Kidney epithelial cell (primary cell): Measurements from ENCODE around the gene SFSWAP. TPM values are rescaled to one million over a fixed set of nuclear protein-coding genes. Genes with fewer than 3 reads are reported as not detected.
"Not testable (repeated sequence)": the region's sequence is repeated elsewhere in the genome, so short reads cannot be mapped to it uniquely, and the experiment has no call there.

Experiments used
- DNase-seq: peaks from one replicate; pipeline ENCODE4 v3.0.0-alpha.2; 2010; ENCODE audit warnings: low read depth
- H3K27me3 ChIP-seq: 2 replicates; pipeline ENCODE4 v1.6.0; 2011; ENCODE audit warnings: low read length; ENCODE audit not compliant: control insufficient read depth, insufficient read depth
- H3K36me3 ChIP-seq: 2 replicates; pipeline ENCODE4 v1.5.1; 2011; ENCODE audit warnings: low read length; ENCODE audit not compliant: control insufficient read depth, insufficient read depth
- H3K4me3 ChIP-seq: 2 replicates; pipeline ENCODE4 v1.5.1; 2011; ENCODE audit warnings: low read depth, mild to moderate bottlenecking, control low read depth, low read length
- CTCF ChIP-seq: IDR thresholded peaks from 2 replicates; pipeline ENCODE4 v1.5.1; 2011; ENCODE audit warnings: mild to moderate bottlenecking, moderate library complexity, low read length, control low read depth, inconsistent platforms; ENCODE audit not compliant: insufficient read depth, poor library complexity, severe bottlenecking
- total RNA-seq: library from RNA; depleted of rRNA; stranded (reverse); fragments of >200 nt; gene quantifications from 2 replicates; pipeline ENCODE4 v1.2.3, GENCODE V29; 2015

The SFSWAP gene
- total RNA-seq, 1 donor from 2014 or later, result 27.7 TPM

GRCh38 chr12:131775392-131776236 lies 64.7 kb downstream of the SFSWAP start:
- H3K36me3 ChIP-seq, result peaks cover 2% of the 10 kb centered on the region
- H3K4me3 ChIP-seq, result no peak overlapping the region
- DNase-seq, result no peak

GRCh38 chr12:131776237-131776889 lies 65.5 kb downstream of the SFSWAP start:
- Histone ChIP-seq H3K4me3 (no peak overlapping the region), H3K36me3 (peaks cover 2% of the 10 kb centered on the region), H3K27me3 (no peaks in the 10 kb centered on the region)
- no peak for DNase-seq
- TF ChIP-seq CTCF, result no peak

More at GRCh38 chr12:131775392-131776236, 64.7 kb downstream of the SFSWAP start:
- H3K27me3 ChIP-seq, result no peaks in the 10 kb centered on the region
- no peak for TF ChIP-seq CTCF

GRCh38 chr12:131777269-131777668 lies 66.4 kb downstream of the SFSWAP start:
- not testable (repeated sequence) for H3K27me3 ChIP-seq, H3K4me3 ChIP-seq, H3K36me3 ChIP-seq, DNase-seq

DNA sequence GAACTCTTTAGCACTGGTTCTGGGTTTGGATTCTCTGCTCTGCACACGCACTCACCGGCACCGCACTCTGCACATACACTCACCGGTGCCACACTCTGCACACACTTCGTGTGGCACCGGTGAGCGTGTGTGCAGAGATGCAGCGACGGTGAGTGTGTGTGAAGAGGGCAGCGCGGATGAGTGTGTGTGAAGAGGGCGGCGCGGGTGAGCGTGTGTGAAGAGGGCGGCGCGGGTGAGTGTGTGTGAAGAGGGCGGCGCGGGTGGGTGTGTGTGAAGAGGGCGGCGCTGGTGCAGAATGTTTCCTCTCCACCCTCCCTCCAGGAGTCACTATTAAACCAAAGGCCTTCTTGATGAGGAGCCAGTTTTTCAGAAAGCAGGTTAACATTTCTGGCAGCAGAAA lies 68.1 kb downstream of the SFSWAP start:
- no peak for TF ChIP-seq CTCF
- Histone ChIP-seq H3K36me3 (peaks cover 2% of the 10 kb centered on the region), H3K27me3 (no peaks in the 10 kb centered on the region), H3K4me3 (no peak overlapping the region)
- DNase-seq, result no peak

GRCh38 chr12:131782061-131782460 lies 71.2 kb downstream of the SFSWAP start:
- no peak overlapping the region for H3K4me3 ChIP-seq
- H3K36me3 ChIP-seq, result peaks cover 2% of the 10 kb centered on the region
- DNase-seq, result no peak
- H3K27me3 ChIP-seq, result no peaks in the 10 kb centered on the region
- no peak for TF ChIP-seq CTCF

- H3K36me3 ChIP-seq, result peaks cover 2% of the 10 kb centered on the region
- no peak overlapping the region for H3K4me3 ChIP-seq
- TF ChIP-seq CTCF, result no peak
- no peak for DNase-seq
- H3K27me3 ChIP-seq, result no peaks in the 10 kb centered on the region
These were observed 73.1 kb downstream of the SFSWAP start for GRCh38 chr12:131783915-131784541.
